Endodermal cell (in vitro differentiated cells): ENCODE data around the gene POU2F3. TPM values are rescaled to one million over a fixed set of nuclear protein-coding genes. Genes with fewer than 3 reads are reported as not detected.

ENCODE experiments used
- DNase-seq: peaks from one replicate; pipeline ENCODE4 v3.0.0-alpha.2; 2017
- H3K27ac ChIP-seq: 2 replicates; pipeline ENCODE4 v1.5.1; 2013; ENCODE audit warnings: mild to moderate bottlenecking, low read depth, low read length, moderate library complexity
- H3K27me3 ChIP-seq: 2 replicates; pipeline ENCODE4 v1.6.1; 2013; ENCODE audit warnings: mild to moderate bottlenecking, low read length, moderate library complexity; ENCODE audit not compliant: insufficient read depth, control insufficient read depth, poor library complexity, severe bottlenecking
- H3K36me3 ChIP-seq: 2 replicates; pipeline ENCODE4 v1.7.0; 2013; ENCODE audit warnings: mild to moderate bottlenecking, low read length, moderate library complexity; ENCODE audit not compliant: control insufficient read depth, insufficient read depth
- H3K4me1 ChIP-seq: one replicate; pipeline ENCODE4 v1.7.0; 2013; ENCODE audit warnings: low read length; ENCODE audit not compliant: control insufficient read depth, insufficient read depth
- H3K4me3 ChIP-seq: 2 replicates; pipeline ENCODE4 v1.5.1; 2013; ENCODE audit warnings: mild to moderate bottlenecking, low read length, moderate library complexity
- H3K9ac ChIP-seq: 2 replicates; pipeline ENCODE4 v1.6.1; 2013; ENCODE audit warnings: mild to moderate bottlenecking, low read length, moderate library complexity; ENCODE audit not compliant: poor library complexity, severe bottlenecking; ENCODE audit errors: extremely low read depth
- H3K9me3 ChIP-seq: 2 replicates; pipeline ENCODE4 v1.6.1; 2013; ENCODE audit warnings: mild to moderate bottlenecking, low read length, moderate library complexity; ENCODE audit not compliant: control insufficient read depth
- H3K27ac Mint-ChIP-seq: 2 replicates; pipeline ENCODE4 v1.8.0; 2020; ENCODE audit warnings: mixed read lengths
- H3K27me3 Mint-ChIP-seq: 2 replicates; pipeline ENCODE4 v1.8.0; 2021; ENCODE audit warnings: mild to moderate bottlenecking, mixed read lengths; ENCODE audit not compliant: insufficient read depth
- H3K36me3 Mint-ChIP-seq: 2 replicates; pipeline ENCODE4 v1.8.0; 2020; ENCODE audit warnings: low read depth, mixed read lengths
- H3K4me1 Mint-ChIP-seq: 2 replicates; pipeline ENCODE4 v1.8.0; 2020; ENCODE audit warnings: mixed read lengths
- H3K4me3 Mint-ChIP-seq: 2 replicates; pipeline ENCODE4 v1.8.0; 2020; ENCODE audit warnings: mild to moderate bottlenecking, moderate library complexity, mixed read lengths
- H3K9me3 Mint-ChIP-seq: 2 replicates; pipeline ENCODE4 v1.8.0; 2020; ENCODE audit warnings: mild to moderate bottlenecking, mixed read lengths
- WGBS, 2 experiments: methylation state at CpG; one replicate each; pipeline versions ENCODE4 v1.1.5 to v1.1.7; 2013; ENCODE audit warnings: missing lambda C conversion rate in 2 of 2, mixed read lengths in 1 of 2; ENCODE audit not compliant: insufficient coverage in 1 of 2, insufficient read length in 1 of 2; 5-methylcytosine and 5-hydroxymethylcytosine counted together
- total RNA-seq, 2 donors: library from RNA; stranded (reverse); fragmentation: NEBNext Ultra II Directional in 1 of 2; extraction: Animal tissue kit (Norgen Biotek cat#: 25700) in 1 of 2; gene quantifications; 2 replicates in 1 of 2; 3 replicates in 1 of 2; pipeline ENCODE4 v1.2.1, GENCODE V29; 2021
- TF ChIP-seq, protein P1 (sequence below): fragments of 200-600 bp; sonication (generic); conservative IDR thresholded peaks from 2 replicates; pipeline ENCODE4 v1.5.0; 2021; ENCODE audit warnings: antibody characterized with exemption, mild to moderate bottlenecking

POU2F3 gene
- total RNA-seq, 2 donors from 2014 or later: 0.46 TPM; not detected in 1

GRCh38 chr11:120335908-120336640 is 96.1 kb downstream of the POU2F3 start, which contains the start of gene ARHGEF12:
TSS of gene ARHGEF12 (plus strand) at chr11:120336413. CDS start at chr11:120337244, 831 bp downstream.
- peak within 1 kb of the TSS; percentile 71 for H3K27ac ChIP-seq
- H3K4me3 ChIP-seq: peak within 1 kb of the TSS; percentile 89
- peaks cover 2% of the 10 kb centered on the region for H3K36me3 ChIP-seq
- H3K36me3 Mint-ChIP-seq: peaks cover 3% of the 10 kb centered on the region
- H3K9me3 Mint-ChIP-seq: no peaks in the 10 kb centered on the region
- 0% methylated on average over 50 to 92 of the region's 92 CpGs for WGBS, 2 experiments
- H3K4me1 Mint-ChIP-seq: peaks cover 33% of the 10 kb centered on the region
- H3K27ac Mint-ChIP-seq: peak within 1 kb of the TSS; percentile 97
- TF ChIP-seq, protein P1, sequence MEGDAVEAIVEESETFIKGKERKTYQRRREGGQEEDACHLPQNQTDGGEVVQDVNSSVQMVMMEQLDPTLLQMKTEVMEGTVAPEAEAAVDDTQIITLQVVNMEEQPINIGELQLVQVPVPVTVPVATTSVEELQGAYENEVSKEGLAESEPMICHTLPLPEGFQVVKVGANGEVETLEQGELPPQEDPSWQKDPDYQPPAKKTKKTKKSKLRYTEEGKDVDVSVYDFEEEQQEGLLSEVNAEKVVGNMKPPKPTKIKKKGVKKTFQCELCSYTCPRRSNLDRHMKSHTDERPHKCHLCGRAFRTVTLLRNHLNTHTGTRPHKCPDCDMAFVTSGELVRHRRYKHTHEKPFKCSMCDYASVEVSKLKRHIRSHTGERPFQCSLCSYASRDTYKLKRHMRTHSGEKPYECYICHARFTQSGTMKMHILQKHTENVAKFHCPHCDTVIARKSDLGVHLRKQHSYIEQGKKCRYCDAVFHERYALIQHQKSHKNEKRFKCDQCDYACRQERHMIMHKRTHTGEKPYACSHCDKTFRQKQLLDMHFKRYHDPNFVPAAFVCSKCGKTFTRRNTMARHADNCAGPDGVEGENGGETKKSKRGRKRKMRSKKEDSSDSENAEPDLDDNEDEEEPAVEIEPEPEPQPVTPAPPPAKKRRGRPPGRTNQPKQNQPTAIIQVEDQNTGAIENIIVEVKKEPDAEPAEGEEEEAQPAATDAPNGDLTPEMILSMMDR: peak; percentile 61
- H3K9me3 ChIP-seq: no peaks in the 10 kb centered on the region
- DNase-seq: peak; percentile 97
- peaks cover 10% of the 10 kb centered on the region for H3K4me1 ChIP-seq
- peak within 1 kb of the TSS; percentile 99 for H3K4me3 Mint-ChIP-seq
- no peaks in the 10 kb centered on the region for H3K27me3 Mint-ChIP-seq
- H3K27me3 ChIP-seq: no peaks in the 10 kb centered on the region
- peak within 1 kb of the TSS; percentile 67 for H3K9ac ChIP-seq

DNA sequence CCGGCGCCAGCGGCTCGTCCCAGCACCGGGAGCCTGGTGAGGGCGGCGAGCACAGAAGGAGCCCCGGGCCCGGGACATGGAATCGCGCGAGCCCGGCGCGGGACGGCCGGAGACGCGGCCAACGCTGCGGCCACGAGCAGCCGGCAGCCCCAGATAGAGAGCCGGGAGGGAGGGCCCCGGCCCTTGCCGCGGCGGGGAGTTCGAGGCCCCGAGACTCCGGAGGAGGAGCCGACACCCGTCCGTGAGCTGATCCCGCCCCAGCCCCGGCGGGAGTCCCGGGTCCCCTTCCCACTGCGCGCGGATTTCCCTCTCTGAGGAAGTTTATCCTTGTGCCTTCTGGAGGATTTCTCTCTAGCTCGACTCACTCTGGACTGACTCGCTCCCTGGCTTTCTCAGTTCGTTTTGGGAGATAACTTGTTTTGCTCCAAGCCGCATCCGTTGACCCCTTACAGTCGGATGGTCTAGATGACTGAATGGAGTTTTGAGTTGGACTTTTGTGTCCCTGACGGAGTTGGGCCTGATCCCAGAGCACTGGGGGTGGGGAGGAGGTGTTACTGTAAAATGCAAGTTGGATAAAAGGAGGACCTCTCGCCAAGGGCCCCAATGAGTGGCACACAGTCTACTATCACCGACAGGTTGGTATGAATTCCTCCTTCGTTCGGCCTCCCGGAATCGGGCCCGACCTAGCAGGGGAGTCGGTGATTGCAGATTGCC is 96.9 kb downstream of the POU2F3 start:
- Mint-ChIP-seq H3K4me3 (peak overlapping the region; percentile 99), H3K27me3 (no peaks in the 10 kb centered on the region), H3K36me3 (peaks cover 2% of the 10 kb centered on the region), H3K9me3 (no peaks in the 10 kb centered on the region), H3K27ac (peak overlapping the region; percentile 97), H3K4me1 (peaks cover 34% of the 10 kb centered on the region)
- peaks cover 10% of the 10 kb centered on the region for H3K4me1 ChIP-seq
- no peaks in the 10 kb centered on the region for H3K9me3 ChIP-seq
- DNase-seq: peak; percentile 86
- H3K9ac ChIP-seq: peak overlapping the region; percentile 67
- WGBS, 2 experiments: 0% methylated on average over 40 to 56 of the region's 56 CpGs
- H3K36me3 ChIP-seq: no peaks in the 10 kb centered on the region
- H3K27ac ChIP-seq: peak overlapping the region; percentile 71
- H3K4me3 ChIP-seq: peak overlapping the region; percentile 89
- TF ChIP-seq, protein P1: no peak
- no peaks in the 10 kb centered on the region for H3K27me3 ChIP-seq

DNA sequence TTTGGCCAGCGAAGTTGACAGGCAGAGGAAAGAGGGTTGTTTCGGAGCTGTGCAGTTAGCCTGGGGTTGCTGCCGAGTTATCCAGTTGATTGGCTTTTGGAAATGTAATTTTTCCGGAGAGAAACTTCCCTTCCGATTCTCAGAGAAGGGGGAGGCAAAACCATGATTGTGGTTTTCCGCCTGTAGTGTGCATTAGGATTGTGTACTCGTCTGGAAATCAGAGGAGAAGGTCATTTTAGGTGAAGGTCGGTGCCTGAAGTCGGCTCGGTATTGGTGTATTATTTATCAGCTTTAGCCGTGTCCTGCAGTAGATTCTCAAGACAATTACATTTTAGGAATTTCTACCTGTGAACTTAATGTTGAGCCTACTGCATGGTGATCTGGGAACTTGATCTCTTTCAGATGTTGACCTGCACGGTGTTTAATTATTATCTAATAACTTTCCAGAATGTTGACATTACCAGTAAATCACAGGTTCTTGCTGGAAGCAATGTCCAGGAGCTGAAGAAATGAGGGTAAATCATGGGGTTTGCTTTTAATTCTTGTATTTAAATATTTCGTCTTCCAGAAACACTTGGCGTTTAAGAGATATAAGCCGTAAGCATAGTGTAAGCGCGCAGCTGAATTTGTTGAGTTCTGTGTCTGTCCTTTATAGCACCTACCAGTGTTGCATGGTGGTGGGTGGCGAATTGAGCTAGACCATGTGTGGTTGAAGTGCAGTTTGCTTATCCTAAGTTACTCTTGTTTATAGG is 97.6 kb downstream of the POU2F3 start:
- peaks cover 41% of the 10 kb centered on the region for H3K4me1 Mint-ChIP-seq

More for the DNA sequence above, 97.6 kb downstream of the POU2F3 start:
- Mint-ChIP-seq H3K9me3 (no peaks in the 10 kb centered on the region), H3K27ac (peak overlapping the region; percentile 97), H3K27me3 (no peaks in the 10 kb centered on the region), H3K4me3 (peak overlapping the region; percentile 99), H3K36me3 (no peaks in the 10 kb centered on the region)
- no peaks in the 10 kb centered on the region for H3K9me3 ChIP-seq
- no peaks in the 10 kb centered on the region for H3K36me3 ChIP-seq
- H3K27ac ChIP-seq: no peak overlapping the region
- WGBS, 2 experiments: 2 to 12% methylated on average over 10 to 18 of the region's 18 CpGs
- TF ChIP-seq, protein P1: no peak
- H3K27me3 ChIP-seq: no peaks in the 10 kb centered on the region
- H3K9ac ChIP-seq: peak overlapping the region; percentile 67
- DNase-seq: no peak
- H3K4me1 ChIP-seq: peaks cover 10% of the 10 kb centered on the region
- peak overlapping the region; percentile 89 for H3K4me3 ChIP-seq
